ENCODE results near the gene DPM2.

Gene DPM2

GRCh38 chr9:127927201-127927987 is 10.3 kb downstream of the DPM2 start:
- TF ChIP-seq, protein P1, sequence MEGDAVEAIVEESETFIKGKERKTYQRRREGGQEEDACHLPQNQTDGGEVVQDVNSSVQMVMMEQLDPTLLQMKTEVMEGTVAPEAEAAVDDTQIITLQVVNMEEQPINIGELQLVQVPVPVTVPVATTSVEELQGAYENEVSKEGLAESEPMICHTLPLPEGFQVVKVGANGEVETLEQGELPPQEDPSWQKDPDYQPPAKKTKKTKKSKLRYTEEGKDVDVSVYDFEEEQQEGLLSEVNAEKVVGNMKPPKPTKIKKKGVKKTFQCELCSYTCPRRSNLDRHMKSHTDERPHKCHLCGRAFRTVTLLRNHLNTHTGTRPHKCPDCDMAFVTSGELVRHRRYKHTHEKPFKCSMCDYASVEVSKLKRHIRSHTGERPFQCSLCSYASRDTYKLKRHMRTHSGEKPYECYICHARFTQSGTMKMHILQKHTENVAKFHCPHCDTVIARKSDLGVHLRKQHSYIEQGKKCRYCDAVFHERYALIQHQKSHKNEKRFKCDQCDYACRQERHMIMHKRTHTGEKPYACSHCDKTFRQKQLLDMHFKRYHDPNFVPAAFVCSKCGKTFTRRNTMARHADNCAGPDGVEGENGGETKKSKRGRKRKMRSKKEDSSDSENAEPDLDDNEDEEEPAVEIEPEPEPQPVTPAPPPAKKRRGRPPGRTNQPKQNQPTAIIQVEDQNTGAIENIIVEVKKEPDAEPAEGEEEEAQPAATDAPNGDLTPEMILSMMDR (IDR thresholded peaks at IDR 0.05; ENCODE audit: low read depth, low read length, missing control alignments) = no peak
- DNase-seq (ENCODE audit: extremely low read depth, low read depth) = no peak
- H3K4me3 ChIP-seq (replicated peaks; ENCODE audit: low read depth, low read length) = peak overlapping the region; percentile 19; the same call in 1 of the 2 replicates

DNA sequence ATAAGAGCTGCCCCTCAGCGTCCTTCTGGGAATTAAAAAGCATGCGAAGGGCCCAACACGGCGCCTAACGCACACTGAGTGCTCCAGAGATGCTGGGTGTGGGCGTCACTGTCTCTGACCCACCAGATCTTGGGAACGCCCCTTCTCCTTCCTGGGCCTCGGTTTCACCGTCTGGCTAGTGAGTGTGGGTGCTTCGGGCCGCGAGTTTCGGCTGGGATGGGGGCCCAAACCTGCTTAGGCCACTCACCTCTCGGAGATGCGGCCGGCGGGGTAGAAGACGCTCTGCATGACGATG is 10.8 kb downstream of the DPM2 start:
- TF ChIP-seq, protein P1 (IDR thresholded peaks at IDR 0.05; ENCODE audit: low read depth, low read length, missing control alignments) = no peak
- H3K4me3 ChIP-seq (replicated peaks; ENCODE audit: low read depth, low read length) = peak overlapping the region; percentile 19; the same call in 1 of the 2 replicates
- no peak for DNase-seq (ENCODE audit: extremely low read depth, low read depth)

- H3K4me3 ChIP-seq (replicated peaks; ENCODE audit: low read depth, low read length) = no peak overlapping the region
- no peak for DNase-seq (ENCODE audit: extremely low read depth, low read depth)
These were observed 11.4 kb downstream of the DPM2 start for GRCh38 chr9:127925959-127926905.

DNA sequence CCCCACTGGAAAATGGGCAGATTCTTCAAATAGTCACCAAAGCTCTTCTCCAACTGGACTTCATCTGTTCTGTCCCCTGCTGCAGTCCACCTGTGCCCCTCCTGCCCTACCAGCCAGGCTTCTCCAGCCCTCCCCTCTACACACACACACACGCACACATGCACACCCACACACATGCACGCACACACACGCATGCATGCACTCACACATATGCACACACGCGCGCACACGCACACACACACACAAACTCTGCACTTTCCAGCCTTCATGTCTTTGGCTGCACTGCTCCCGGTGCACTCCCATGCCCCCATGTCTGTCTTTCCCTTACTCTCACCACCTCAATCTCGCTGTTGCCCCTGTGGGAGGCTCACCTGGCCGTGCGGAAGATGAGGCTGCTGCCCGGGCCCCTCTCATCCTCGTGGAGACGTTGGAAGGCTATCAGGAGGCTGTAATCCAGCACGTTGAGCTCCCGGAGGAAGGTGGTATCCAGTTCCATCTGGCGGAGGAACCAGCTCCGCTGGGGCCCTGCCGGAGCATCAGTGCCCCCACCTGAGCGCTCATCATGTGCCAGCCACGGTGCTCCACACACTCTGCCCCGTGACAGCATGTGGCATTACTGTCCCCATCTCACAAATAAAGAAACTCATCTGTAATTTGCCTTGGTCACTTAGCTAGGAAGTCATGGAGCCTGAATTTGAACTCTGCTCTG is 12.8 kb downstream of the DPM2 start:
- DNase-seq (ENCODE audit: extremely low read depth, low read depth) = no peak
- TF ChIP-seq, protein P1 (IDR thresholded peaks at IDR 0.05; ENCODE audit: low read depth, low read length, missing control alignments) = no peak
- H3K4me3 ChIP-seq (replicated peaks; ENCODE audit: low read depth, low read length) = no peak overlapping the region

More at GRCh38 chr9:127925959-127926905, 11.4 kb downstream of the DPM2 start:
- TF ChIP-seq, protein P1 (IDR thresholded peaks at IDR 0.05; ENCODE audit: low read depth, low read length, missing control alignments) = no peak

GRCh38 chr9:127923771-127924170 is 13.9 kb downstream of the DPM2 start:
- H3K4me3 ChIP-seq (replicated peaks; ENCODE audit: low read depth, low read length) = no peak overlapping the region
- TF ChIP-seq, protein P1 (IDR thresholded peaks at IDR 0.05; ENCODE audit: low read depth, low read length, missing control alignments) = no peak
- no peak for DNase-seq (ENCODE audit: extremely low read depth, low read depth)

DNA sequence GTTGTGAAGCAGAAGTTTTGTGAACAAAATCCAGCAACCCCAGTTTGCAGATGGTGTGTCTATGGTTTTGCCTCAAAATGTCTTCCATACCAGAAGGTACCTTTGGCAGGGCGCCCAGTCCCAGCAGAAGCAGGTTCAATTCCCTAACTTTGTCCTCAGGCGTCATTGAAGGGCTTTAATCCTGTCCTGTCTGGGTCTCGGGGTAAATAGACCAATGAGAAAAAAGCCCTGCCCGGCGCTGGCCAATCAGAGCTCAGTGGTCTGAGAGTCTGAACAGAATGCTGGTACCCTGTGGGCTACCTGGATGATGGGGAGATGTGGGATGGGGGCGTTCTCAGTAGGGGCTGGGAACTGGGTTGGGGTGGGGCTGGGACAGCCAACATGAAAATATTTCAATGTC is 14.6 kb downstream of the DPM2 start:
- no peak overlapping the region for H3K4me3 ChIP-seq (replicated peaks; ENCODE audit: low read depth, low read length)
- DNase-seq (ENCODE audit: extremely low read depth, low read depth) = no peak
- TF ChIP-seq, protein P1 (IDR thresholded peaks at IDR 0.05; ENCODE audit: low read depth, low read length, missing control alignments) = no peak

Data from HFF-Myc (cell line).